ENCODE data around the gene NTNG1.

DNA sequence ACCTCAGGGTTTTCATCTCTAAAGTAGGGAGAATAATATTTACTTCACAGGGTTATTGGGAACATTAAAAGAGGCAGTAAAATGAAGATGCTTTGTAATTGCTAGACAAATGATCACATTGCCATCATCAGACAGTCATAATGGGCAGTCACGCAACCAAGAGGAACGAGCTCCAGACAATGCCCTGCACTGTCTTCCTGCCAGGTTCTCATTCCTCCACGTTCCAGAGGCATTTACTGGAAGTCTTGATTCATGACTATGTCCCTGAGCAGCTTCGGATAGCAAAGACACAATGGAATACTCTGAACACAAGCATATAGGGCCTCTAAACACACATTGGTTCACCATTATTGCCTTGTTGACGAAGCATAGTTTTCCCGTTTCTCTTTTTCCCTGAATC is 389.7 kb downstream of the NTNG1 start:
- TF ChIP-seq POLR2A (IDR thresholded peaks at IDR 0.05) = no peak
- TF ChIP-seq, protein P1, sequence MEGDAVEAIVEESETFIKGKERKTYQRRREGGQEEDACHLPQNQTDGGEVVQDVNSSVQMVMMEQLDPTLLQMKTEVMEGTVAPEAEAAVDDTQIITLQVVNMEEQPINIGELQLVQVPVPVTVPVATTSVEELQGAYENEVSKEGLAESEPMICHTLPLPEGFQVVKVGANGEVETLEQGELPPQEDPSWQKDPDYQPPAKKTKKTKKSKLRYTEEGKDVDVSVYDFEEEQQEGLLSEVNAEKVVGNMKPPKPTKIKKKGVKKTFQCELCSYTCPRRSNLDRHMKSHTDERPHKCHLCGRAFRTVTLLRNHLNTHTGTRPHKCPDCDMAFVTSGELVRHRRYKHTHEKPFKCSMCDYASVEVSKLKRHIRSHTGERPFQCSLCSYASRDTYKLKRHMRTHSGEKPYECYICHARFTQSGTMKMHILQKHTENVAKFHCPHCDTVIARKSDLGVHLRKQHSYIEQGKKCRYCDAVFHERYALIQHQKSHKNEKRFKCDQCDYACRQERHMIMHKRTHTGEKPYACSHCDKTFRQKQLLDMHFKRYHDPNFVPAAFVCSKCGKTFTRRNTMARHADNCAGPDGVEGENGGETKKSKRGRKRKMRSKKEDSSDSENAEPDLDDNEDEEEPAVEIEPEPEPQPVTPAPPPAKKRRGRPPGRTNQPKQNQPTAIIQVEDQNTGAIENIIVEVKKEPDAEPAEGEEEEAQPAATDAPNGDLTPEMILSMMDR (IDR thresholded peaks at IDR 0.05) = no peak

Measured in esophagus squamous epithelium (tissue), 4 donors.